AG04450 (cell line): ENCODE results near the gene SREK1. TPM values are rescaled to one million over a fixed set of nuclear protein-coding genes. Genes with fewer than 3 reads are reported as not detected.
A peak's percentile ranks its signal among the peaks of the same experiment; 100 is the strongest.

Source experiments
- CTCF ChIA-PET: fragments of 300-600, 350-600 bp; formaldehyde crosslinking; extraction: SDS; loops from one replicate; lab custom pipeline; 2022; ENCODE audit warnings: antibody characterized with exemption, inconsistent platforms; lab: Charles Lee
- POLR2A ChIA-PET: fragments of 350-600 bp; formaldehyde crosslinking; extraction: SDS; loops from one replicate; lab custom pipeline; 2021; ENCODE audit warnings: antibody characterized with exemption, inconsistent platforms; lab: Yijun Ruan, JAX
- DNase-seq: peaks from one replicate; pipeline ENCODE4 v3.0.0-alpha.2; 2011; ENCODE audit warnings: low read depth, low spot score
- H3K27ac ChIP-seq: one replicate; pipeline ENCODE4 v1.5.1; 2012; ENCODE audit warnings: low read depth, low read length, control low read depth
- H3K27me3 ChIP-seq: one replicate; pipeline ENCODE4 v1.6.0; 2012; ENCODE audit warnings: low read length; ENCODE audit not compliant: control insufficient read depth, insufficient read depth
- H3K4me3 ChIP-seq: 2 replicates; pipeline ENCODE4 v1.5.1; 2011; ENCODE audit warnings: mild to moderate bottlenecking, low read depth, low read length, control low read depth
- H3K9me3 ChIP-seq: 2 replicates; pipeline ENCODE4 v1.5.1; 2012; ENCODE audit warnings: low read length; ENCODE audit not compliant: control insufficient read depth, insufficient read depth
- CTCF ChIP-seq: IDR thresholded peaks from 2 replicates; pipeline ENCODE4 v1.5.1; 2011; ENCODE audit warnings: low read depth, low read length, control low read depth, inconsistent platforms
- polyA plus RNA-seq: library from polyadenylated mRNA; depleted of rRNA; stranded (reverse); fragments of >200 nt; gene quantifications from 2 replicates; pipeline ENCODE4 v1.2.3, GENCODE V29; 2011

The SREK1 gene
- polyA plus RNA-seq, 1 experiment = 58.8 TPM

- no peaks in the 10 kb centered on the region for H3K9me3 ChIP-seq
- ChIA-PET POLR2A (no interaction called here), CTCF (interaction anchor here (0.6 to 1.4 kb wide), 4 partner anchors 11 to 415 kb away, joined by 3 to 6 read pairs (median 4); no protein-coding TSS in a partner anchor)
- no peak for DNase-seq
- no peaks in the 10 kb centered on the region for H3K27me3 ChIP-seq
- no peak overlapping the region for H3K27ac ChIP-seq
- no peak for TF ChIP-seq CTCF
- H3K4me3 ChIP-seq = no peak overlapping the region
Measured at GRCh38 chr5:66157046-66157445, 12.9 kb downstream of the SREK1 start.

- no peak for TF ChIP-seq CTCF
- Histone ChIP-seq H3K27ac (no peak overlapping the region), H3K9me3 (no peaks in the 10 kb centered on the region), H3K4me3 (no peak overlapping the region), H3K27me3 (no peaks in the 10 kb centered on the region)
- ChIA-PET POLR2A (no interaction called here), CTCF (interaction anchor here (1.8 kb wide), 1 partner anchor 10 kb away, joined by 7 read pairs; no protein-coding TSS in a partner anchor)
- DNase-seq = no peak
Measured at GRCh38 chr5:66161356-66161755, 17.3 kb downstream of the SREK1 start.

GRCh38 chr5:66164044-66164790 lies 20.1 kb downstream of the SREK1 start:
- no peak for TF ChIP-seq CTCF
- peak; percentile 41 for DNase-seq
- H3K27me3 ChIP-seq = no peaks in the 10 kb centered on the region
- H3K9me3 ChIP-seq = no peaks in the 10 kb centered on the region
- ChIA-PET POLR2A (no interaction called here), CTCF (interaction anchor here (1.4 to 2.8 kb wide), 2 partner anchors 11 to 142 kb away, joined by 3 to 19 read pairs; no protein-coding TSS in a partner anchor)
- no peak overlapping the region for H3K4me3 ChIP-seq
- H3K27ac ChIP-seq = no peak overlapping the region

GRCh38 chr5:66168226-66168625 lies 24.1 kb downstream of the SREK1 start:
- no peaks in the 10 kb centered on the region for H3K9me3 ChIP-seq
- no peak overlapping the region for H3K4me3 ChIP-seq
- DNase-seq = no peak
- CTCF ChIA-PET = interaction anchor here (0.7 to 2.0 kb wide), 2 partner anchors 12 to 13 kb away, joined by 3 to 4 read pairs; no protein-coding TSS in a partner anchor
- no peaks in the 10 kb centered on the region for H3K27me3 ChIP-seq
- H3K27ac ChIP-seq = no peak overlapping the region
- TF ChIP-seq CTCF = no peak
- POLR2A ChIA-PET = no interaction called here

- no peaks in the 10 kb centered on the region for H3K9me3 ChIP-seq
- CTCF ChIA-PET = interaction anchor here (1.0 to 2.0 kb wide), 2 partner anchors 12 to 13 kb away, joined by 4 read pairs; no protein-coding TSS in a partner anchor
- POLR2A ChIA-PET = no interaction called here
- no peak for TF ChIP-seq CTCF
- no peaks in the 10 kb centered on the region for H3K27me3 ChIP-seq
- H3K27ac ChIP-seq = no peak overlapping the region
- no peak overlapping the region for H3K4me3 ChIP-seq
- DNase-seq = no peak
Measured at GRCh38 chr5:66169534-66169933, 25.4 kb downstream of the SREK1 start.
